ENCODE measurements around the gene STYX. TPM values are rescaled to one million over a fixed set of nuclear protein-coding genes. Genes with fewer than 3 reads are reported as not detected.

STYX gene
- total RNA-seq, 1 experiment from 2014 or later = 24.0 TPM

DNA sequence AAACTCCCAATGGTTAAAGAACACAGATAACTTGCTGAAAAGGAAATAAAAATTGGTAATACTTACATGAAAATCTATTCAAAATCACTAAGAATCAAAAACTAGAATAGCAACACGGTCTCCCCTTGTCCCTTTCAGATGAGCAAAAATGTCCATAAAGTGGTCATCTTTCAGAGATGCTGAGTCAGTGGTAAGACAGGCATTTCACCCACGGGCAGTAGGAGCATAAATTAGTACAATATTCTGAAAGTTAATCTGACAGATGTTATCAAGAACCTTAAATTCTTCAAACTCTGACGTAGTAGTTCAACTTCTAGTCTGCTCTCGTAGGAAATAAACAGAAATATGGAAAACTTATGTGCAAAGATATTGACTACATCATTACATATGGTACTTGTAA lies 94.5 kb downstream of the STYX start:
- Histone ChIP-seq H3K23me2 (ENCODE audit: insufficient read length, low read depth, low read length, poor library complexity, severe bottlenecking) (no peaks in the 10 kb centered on the region), H3K79me2 (ENCODE audit: insufficient read depth, low read length) (no peaks in the 10 kb centered on the region), H2AK5ac (ENCODE audit: insufficient read length, low read length) (no peak overlapping the region), H3K9me3 (ENCODE audit: control insufficient read depth, low read depth, low read length) (no peaks in the 10 kb centered on the region), H3K4me2 (ENCODE audit: insufficient read depth, insufficient read length, low read length) (no peak overlapping the region), H2BK12ac (ENCODE audit: insufficient read length, low read depth, low read length) (no peak overlapping the region), H4K91ac (ENCODE audit: insufficient read length, low read depth, low read length) (no peak overlapping the region), H3T11ph (ENCODE audit: low read length) (no peak overlapping the region), H4K20me1 (ENCODE audit: control insufficient read depth, insufficient read depth, insufficient read length) (no peaks in the 10 kb centered on the region), H2BK15ac (ENCODE audit: low read depth, low read length) (no peak overlapping the region), H3K23ac (ENCODE audit: insufficient read length, low read depth, low read length) (no peak overlapping the region), H2BK5ac (ENCODE audit: insufficient read length, low read length) (no peak overlapping the region), H3K27me3 (ENCODE audit: insufficient read depth, low read length) (no peaks in the 10 kb centered on the region), H3K4me1 (ENCODE audit: insufficient read depth, low read length) (no peaks in the 10 kb centered on the region), H3K18ac (ENCODE audit: insufficient read length, low read depth, low read length) (no peak overlapping the region), H2BK20ac (ENCODE audit: low read depth, low read length, poor library complexity, severe bottlenecking) (no peak overlapping the region), H2AFZ (ENCODE audit: low read length) (no peak overlapping the region), H4K8ac (replicated peaks; ENCODE audit: insufficient read length, low read depth, low read length) (no peak overlapping the region), H3K56ac (ENCODE audit: insufficient read length, low read depth, low read length) (no peak overlapping the region), H3K79me1 (ENCODE audit: insufficient read depth, low read depth, low read length, poor library complexity, severe bottlenecking) (no peaks in the 10 kb centered on the region), H4K5ac (ENCODE audit: insufficient read length, low read depth, low read length) (no peak overlapping the region), H3K14ac (ENCODE audit: insufficient read depth, low read length) (no peak overlapping the region), H3K4ac (ENCODE audit: low read depth, low read length) (no peak overlapping the region), H3K9ac (ENCODE audit: extremely low read depth, insufficient read length, low read length) (no peak overlapping the region), H2BK120ac (ENCODE audit: low read depth, low read length, poor library complexity, severe bottlenecking) (no peak overlapping the region), H3K27ac (ENCODE audit: insufficient read length, low read depth, low read length) (no peak overlapping the region)
- DNase-seq = no peak
- WGBS (ENCODE audit: extremely low coverage, insufficient read length, low lambda C conversion rate) = no CpG with 5 or more reads among the region's 4 CpGs
- Mint-ChIP-seq H3K27me3 (ENCODE audit: low read depth) (no peaks in the 10 kb centered on the region), H3K4me1 (peaks cover 16 to 19% of the 10 kb centered on the region in 2 experiments), H3K27ac (no peak overlapping the region), H3K9me3 (no peaks in the 10 kb centered on the region), H3K4me3 (no peak overlapping the region), H3K36me3 (ENCODE audit: insufficient read depth in 1 of 3, low read depth in 3 of 3) (no peaks in the 10 kb centered on the region)
- TF ChIP-seq, protein P1, sequence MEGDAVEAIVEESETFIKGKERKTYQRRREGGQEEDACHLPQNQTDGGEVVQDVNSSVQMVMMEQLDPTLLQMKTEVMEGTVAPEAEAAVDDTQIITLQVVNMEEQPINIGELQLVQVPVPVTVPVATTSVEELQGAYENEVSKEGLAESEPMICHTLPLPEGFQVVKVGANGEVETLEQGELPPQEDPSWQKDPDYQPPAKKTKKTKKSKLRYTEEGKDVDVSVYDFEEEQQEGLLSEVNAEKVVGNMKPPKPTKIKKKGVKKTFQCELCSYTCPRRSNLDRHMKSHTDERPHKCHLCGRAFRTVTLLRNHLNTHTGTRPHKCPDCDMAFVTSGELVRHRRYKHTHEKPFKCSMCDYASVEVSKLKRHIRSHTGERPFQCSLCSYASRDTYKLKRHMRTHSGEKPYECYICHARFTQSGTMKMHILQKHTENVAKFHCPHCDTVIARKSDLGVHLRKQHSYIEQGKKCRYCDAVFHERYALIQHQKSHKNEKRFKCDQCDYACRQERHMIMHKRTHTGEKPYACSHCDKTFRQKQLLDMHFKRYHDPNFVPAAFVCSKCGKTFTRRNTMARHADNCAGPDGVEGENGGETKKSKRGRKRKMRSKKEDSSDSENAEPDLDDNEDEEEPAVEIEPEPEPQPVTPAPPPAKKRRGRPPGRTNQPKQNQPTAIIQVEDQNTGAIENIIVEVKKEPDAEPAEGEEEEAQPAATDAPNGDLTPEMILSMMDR (conservative IDR thresholded peaks at IDR 0.05) = no peak

Other genes with a start within 250 kb of the STYX start
- 11.7 and 13.2 TPM in 2 replicates for gene TXNDC16, start 177.7 kb upstream of the STYX start, total RNA-seq (2021)
- gene GPR137C, start 177.3 kb upstream of the STYX start, total RNA-seq (2021) = 4.2 and 4.3 TPM in 2 replicates
- gene ERO1A, start 34.6 kb upstream of the STYX start, total RNA-seq (2021) = 37.1 and 41.5 TPM in 2 replicates
- 98.1 and 103 TPM in 2 replicates for gene PSMC6, start 23.0 kb upstream of the STYX start, total RNA-seq (2021)
- gene GNPNAT1, start 61.4 kb downstream of the STYX start, total RNA-seq (2021) = 49.0 and 51.5 TPM in 2 replicates
- gene FERMT2, start 220.9 kb downstream of the STYX start, total RNA-seq (2021) = 128 and 136 TPM in 2 replicates

Data from H9 (cell line).